Stimulated activated CD4-positive, alpha-beta T cell treated with anti-CD3 and anti-CD28 coated beads, Interleukin-12 subunit alpha, Interleukin-12 subunit beta, amount 100 ng/mL, for 4 hours (primary cell): ENCODE results near the gene PYGO2.
"Not testable (repeated sequence)": the region's sequence is repeated elsewhere in the genome, so short reads cannot be mapped to it uniquely, and the experiment has no call there.

Source experiments
- DNase-seq: peaks from one replicate; pipeline ENCODE4 v3.0.0-alpha.2; 2020

Gene PYGO2

GRCh38 chr1:154999571-155000410, 38.2 kb upstream of the PYGO2 start:
- DNase-seq: peak; percentile 65

GRCh38 chr1:154998818-154999570, 37.4 kb upstream of the PYGO2 start:
- DNase-seq: peak; percentile 77

GRCh38 chr1:154998201-154998780, 36.7 kb upstream of the PYGO2 start:
- no peak for DNase-seq

GRCh38 chr1:154996966-154997701, 35.6 kb upstream of the PYGO2 start:
- DNase-seq: no peak

- DNase-seq: not testable (repeated sequence)
Observed at GRCh38 chr1:154995301-154995983, 33.9 kb upstream of the PYGO2 start.

GRCh38 chr1:154994591-154994990, 33.0 kb upstream of the PYGO2 start:
- DNase-seq: no peak

- no peak for DNase-seq
Observed at GRCh38 chr1:154994269-154994587, 32.6 kb upstream of the PYGO2 start.

GRCh38 chr1:154993572-154994268, 32.1 kb upstream of the PYGO2 start, which contains the start of gene LENEP:
Gene LENEP (plus strand): TSS chr1:154993586. CDS start chr1:154993608, 22 bp downstream.
- no peak for DNase-seq

GRCh38 chr1:154992721-154993571, 31.4 kb upstream of the PYGO2 start:
- no peak for DNase-seq

GRCh38 chr1:154990276-154990675, 28.7 kb upstream of the PYGO2 start:
- no peak for DNase-seq

GRCh38 chr1:154989195-154989860, 27.7 kb upstream of the PYGO2 start:
- no peak for DNase-seq

- no peak for DNase-seq
Observed at GRCh38 chr1:154988058-154988954, 26.7 kb upstream of the PYGO2 start.

- DNase-seq: no peak
Observed at GRCh38 chr1:154987326-154987725, 25.7 kb upstream of the PYGO2 start.

GRCh38 chr1:154986736-154987135, 25.2 kb upstream of the PYGO2 start:
- DNase-seq: not testable (repeated sequence)

GRCh38 chr1:154983776-154984466, 22.3 kb upstream of the PYGO2 start:
- peak; percentile 11 for DNase-seq

- DNase-seq: peak; percentile 90
Observed at GRCh38 chr1:154982897-154983648, 21.5 kb upstream of the PYGO2 start, which contains the start of gene FLAD1. Gene FLAD1 (plus strand): TSS chr1:154983344. CDS start chr1:154983695, 351 bp downstream.

- DNase-seq: no peak
Observed at GRCh38 chr1:154982341-154982740, 20.8 kb upstream of the PYGO2 start.

- no peak for DNase-seq
Observed at GRCh38 chr1:154978360-154978759, 16.8 kb upstream of the PYGO2 start.
